Measurements from ENCODE around the gene VPS37B. TPM values are rescaled to one million over a fixed set of nuclear protein-coding genes. Genes with fewer than 3 reads are reported as not detected.
A peak's percentile ranks its signal among the peaks of the same experiment; 100 is the strongest.

Gene VPS37B
- polyA plus RNA-seq, 1 of the 3 experiments (the other 2 are of a cell fraction) = 41.1 TPM

DNA sequence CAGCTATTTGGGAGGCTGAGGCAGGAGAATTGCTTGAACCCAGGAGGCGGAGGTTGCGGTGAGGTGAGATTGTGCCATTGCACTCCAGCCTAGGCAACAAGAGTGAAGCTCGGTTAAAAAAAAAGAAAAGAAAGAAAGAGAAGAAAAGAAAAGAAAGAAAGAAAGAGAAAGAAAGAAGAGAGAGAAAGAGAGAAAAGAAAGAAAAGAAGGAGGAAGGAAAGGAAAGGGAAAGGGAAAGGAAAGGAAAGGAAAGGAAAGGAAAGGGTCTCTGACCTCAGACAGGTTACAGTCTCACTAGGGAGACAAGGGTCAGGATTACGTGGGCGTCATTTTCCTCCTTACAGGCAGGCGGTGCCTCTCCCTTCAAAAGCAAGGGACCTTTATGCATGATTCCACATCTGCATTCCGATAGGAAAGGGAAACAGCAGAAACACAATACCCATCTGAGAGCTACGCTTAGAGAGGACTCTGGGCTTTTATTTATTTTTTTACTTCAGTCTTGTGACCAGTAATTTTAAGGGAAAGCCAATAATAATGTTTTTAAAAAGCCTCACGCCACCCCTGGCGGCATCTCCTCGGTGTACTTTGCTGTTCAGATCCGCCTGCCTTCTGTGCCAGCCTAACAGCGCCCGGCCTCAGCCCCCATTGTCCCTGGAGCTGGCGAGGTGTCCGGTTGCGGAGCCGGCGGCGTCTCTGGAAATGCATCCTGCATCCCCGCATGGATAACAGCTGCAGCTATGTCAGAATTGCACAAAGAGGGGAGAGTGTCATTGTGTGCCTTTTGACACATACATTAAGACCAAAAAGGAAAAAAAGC is 61.6 kb downstream of the VPS37B start:
- no peaks in the 10 kb centered on the region for H4K20me1 ChIP-seq (ENCODE audit: insufficient read depth)
- ChIA-PET CTCF (interaction anchor here (0.7 to 4.9 kb wide), 9 partner anchors 10 to 202 kb away, joined by 3 to 24 read pairs (median 5); no protein-coding TSS in a partner anchor), POLR2A (no interaction called here)
- peak; percentile 83 for DNase-seq
- TF ChIP-seq, protein P1, sequence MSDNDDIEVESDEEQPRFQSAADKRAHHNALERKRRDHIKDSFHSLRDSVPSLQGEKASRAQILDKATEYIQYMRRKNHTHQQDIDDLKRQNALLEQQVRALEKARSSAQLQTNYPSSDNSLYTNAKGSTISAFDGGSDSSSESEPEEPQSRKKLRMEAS (IDR thresholded peaks at IDR 0.05; ENCODE audit: low read depth) = peak; percentile 69; the same call in 1 of the 2 replicates
- TF ChIP-seq FOXJ3 (CRISPR knock-in tag; IDR thresholded peaks at IDR 0.05) (no peak), RAD21 (IDR thresholded peaks at IDR 0.05; ENCODE audit: low read length) (peak; percentile 37), MXI1 (IDR thresholded peaks at IDR 0.05; ENCODE audit: low read depth, low read length) (peak; percentile 51)
- TF ChIP-seq, protein P2, sequence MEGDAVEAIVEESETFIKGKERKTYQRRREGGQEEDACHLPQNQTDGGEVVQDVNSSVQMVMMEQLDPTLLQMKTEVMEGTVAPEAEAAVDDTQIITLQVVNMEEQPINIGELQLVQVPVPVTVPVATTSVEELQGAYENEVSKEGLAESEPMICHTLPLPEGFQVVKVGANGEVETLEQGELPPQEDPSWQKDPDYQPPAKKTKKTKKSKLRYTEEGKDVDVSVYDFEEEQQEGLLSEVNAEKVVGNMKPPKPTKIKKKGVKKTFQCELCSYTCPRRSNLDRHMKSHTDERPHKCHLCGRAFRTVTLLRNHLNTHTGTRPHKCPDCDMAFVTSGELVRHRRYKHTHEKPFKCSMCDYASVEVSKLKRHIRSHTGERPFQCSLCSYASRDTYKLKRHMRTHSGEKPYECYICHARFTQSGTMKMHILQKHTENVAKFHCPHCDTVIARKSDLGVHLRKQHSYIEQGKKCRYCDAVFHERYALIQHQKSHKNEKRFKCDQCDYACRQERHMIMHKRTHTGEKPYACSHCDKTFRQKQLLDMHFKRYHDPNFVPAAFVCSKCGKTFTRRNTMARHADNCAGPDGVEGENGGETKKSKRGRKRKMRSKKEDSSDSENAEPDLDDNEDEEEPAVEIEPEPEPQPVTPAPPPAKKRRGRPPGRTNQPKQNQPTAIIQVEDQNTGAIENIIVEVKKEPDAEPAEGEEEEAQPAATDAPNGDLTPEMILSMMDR (IDR thresholded peaks at IDR 0.05) = peak; percentile 11; the same call in 1 of the 2 replicates
- TF ChIP-seq, protein P3, sequence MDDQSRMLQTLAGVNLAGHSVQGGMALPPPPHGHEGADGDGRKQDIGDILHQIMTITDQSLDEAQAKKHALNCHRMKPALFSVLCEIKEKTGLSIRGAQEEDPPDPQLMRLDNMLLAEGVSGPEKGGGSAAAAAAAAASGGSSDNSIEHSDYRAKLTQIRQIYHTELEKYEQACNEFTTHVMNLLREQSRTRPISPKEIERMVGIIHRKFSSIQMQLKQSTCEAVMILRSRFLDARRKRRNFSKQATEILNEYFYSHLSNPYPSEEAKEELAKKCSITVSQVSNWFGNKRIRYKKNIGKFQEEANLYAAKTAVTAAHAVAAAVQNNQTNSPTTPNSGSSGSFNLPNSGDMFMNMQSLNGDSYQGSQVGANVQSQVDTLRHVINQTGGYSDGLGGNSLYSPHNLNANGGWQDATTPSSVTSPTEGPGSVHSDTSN (IDR thresholded peaks at IDR 0.05) = no peak
- H3K9me2 ChIP-seq = no peaks in the 10 kb centered on the region
- H3K4me2 ChIP-seq = peak overlapping the region; percentile 85
- peak overlapping the region; percentile 43; the same call in 1 of the 2 replicates for H3K9ac ChIP-seq
- WGBS (ENCODE audit: low lambda C conversion rate) = 15% methylated on average over 21 of the region's 21 CpGs
- peaks cover 7 to 8% of the 10 kb centered on the region in 2 experiments; a peak in 2 of 4 replicates for H3K4me1 ChIP-seq (ENCODE audit: control insufficient read depth in 1 of 2, insufficient read depth in 2 of 2, low read depth in 1 of 2, low read length in 1 of 2)
- H3K27ac ChIP-seq (ENCODE audit: low read depth in 2 of 2, low read length in 1 of 2) = peak overlapping the region; percentile 55 to 89; a peak in 3 of 4 replicates
- peaks cover 22% of the 10 kb centered on the region for H3K79me2 ChIP-seq (ENCODE audit: insufficient read depth)
- H3K4me3 ChIP-seq (ENCODE audit: low read depth in 2 of 2, low read length in 1 of 2) = peak overlapping the region; percentile 68 to 72
- H3K9me3 ChIP-seq = no peaks in the 10 kb centered on the region
- H2AFZ ChIP-seq (ENCODE audit: low read depth) = peak overlapping the region; percentile 71
- H3F3A ChIP-seq (replicated peaks; ENCODE audit: insufficient read depth) = peaks cover 17% of the 10 kb centered on the region
- no peaks in the 10 kb centered on the region for H3K36me3 ChIP-seq (replicated peaks in 1 of 2; ENCODE audit: control insufficient read depth in 1 of 2, insufficient read depth in 2 of 2, low read length in 1 of 2)
- H3K27me3 ChIP-seq (ENCODE audit: insufficient read depth) = no peaks in the 10 kb centered on the region

DNA sequence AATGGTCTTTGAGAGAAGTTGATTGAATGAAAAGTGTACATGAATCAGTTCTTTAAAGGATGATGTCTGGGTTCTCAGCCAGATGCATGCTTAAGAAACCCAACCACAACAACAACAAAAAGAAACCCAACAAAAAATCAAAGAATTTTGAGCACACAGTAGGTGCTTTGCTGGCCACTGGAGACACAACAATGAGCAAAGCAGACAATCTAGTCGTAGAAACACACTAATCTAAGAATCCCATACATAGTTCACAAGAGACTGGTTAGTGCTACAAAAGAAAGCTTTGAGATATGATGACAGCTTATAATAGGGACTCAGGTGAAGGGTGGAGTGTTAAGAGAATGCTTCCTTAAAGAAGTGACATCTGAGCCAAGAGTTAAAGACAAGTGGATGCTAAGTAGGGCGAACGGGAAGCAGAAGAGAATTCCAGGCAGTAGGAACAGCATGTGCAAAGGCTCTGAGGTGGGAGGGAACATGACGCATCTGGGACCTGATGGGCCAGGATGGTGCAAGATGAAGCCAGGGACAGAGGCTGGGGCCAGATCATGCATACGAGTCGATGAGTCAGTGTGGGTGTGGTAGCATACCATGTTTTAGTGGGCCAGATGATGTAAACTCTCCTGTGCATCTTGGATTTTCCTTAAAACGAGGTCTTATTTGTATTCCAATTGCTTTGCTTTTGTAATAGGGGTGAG is 65.3 kb downstream of the VPS37B start:
- H3K4me2 ChIP-seq = no peak overlapping the region
- TF ChIP-seq, protein P4, sequence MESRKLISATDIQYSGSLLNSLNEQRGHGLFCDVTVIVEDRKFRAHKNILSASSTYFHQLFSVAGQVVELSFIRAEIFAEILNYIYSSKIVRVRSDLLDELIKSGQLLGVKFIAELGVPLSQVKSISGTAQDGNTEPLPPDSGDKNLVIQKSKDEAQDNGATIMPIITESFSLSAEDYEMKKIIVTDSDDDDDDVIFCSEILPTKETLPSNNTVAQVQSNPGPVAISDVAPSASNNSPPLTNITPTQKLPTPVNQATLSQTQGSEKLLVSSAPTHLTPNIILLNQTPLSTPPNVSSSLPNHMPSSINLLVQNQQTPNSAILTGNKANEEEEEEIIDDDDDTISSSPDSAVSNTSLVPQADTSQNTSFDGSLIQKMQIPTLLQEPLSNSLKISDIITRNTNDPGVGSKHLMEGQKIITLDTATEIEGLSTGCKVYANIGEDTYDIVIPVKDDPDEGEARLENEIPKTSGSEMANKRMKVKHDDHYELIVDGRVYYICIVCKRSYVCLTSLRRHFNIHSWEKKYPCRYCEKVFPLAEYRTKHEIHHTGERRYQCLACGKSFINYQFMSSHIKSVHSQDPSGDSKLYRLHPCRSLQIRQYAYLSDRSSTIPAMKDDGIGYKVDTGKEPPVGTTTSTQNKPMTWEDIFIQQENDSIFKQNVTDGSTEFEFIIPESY (IDR thresholded peaks at IDR 0.05; ENCODE audit: borderline replicate concordance, low read depth) = no peak
- no peak for TF ChIP-seq NFIC (IDR thresholded peaks at IDR 0.05; ENCODE audit: borderline replicate concordance)
- no peak for TF ChIP-seq EZH2phosphoT487 (IDR thresholded peaks at IDR 0.05; ENCODE audit: borderline replicate concordance, low read depth)
- TF ChIP-seq FOSL2 (IDR thresholded peaks at IDR 0.05; ENCODE audit: borderline replicate concordance, low read depth) = no peak
- no peak for TF ChIP-seq MEF2A (IDR thresholded peaks at IDR 0.05; ENCODE audit: borderline replicate concordance, low read depth)
- no peak for TF ChIP-seq GABPA (IDR thresholded peaks at IDR 0.05; ENCODE audit: low read depth)
- TF ChIP-seq, protein P3 (IDR thresholded peaks at IDR 0.05) = no peak
- TF ChIP-seq, protein P5, sequence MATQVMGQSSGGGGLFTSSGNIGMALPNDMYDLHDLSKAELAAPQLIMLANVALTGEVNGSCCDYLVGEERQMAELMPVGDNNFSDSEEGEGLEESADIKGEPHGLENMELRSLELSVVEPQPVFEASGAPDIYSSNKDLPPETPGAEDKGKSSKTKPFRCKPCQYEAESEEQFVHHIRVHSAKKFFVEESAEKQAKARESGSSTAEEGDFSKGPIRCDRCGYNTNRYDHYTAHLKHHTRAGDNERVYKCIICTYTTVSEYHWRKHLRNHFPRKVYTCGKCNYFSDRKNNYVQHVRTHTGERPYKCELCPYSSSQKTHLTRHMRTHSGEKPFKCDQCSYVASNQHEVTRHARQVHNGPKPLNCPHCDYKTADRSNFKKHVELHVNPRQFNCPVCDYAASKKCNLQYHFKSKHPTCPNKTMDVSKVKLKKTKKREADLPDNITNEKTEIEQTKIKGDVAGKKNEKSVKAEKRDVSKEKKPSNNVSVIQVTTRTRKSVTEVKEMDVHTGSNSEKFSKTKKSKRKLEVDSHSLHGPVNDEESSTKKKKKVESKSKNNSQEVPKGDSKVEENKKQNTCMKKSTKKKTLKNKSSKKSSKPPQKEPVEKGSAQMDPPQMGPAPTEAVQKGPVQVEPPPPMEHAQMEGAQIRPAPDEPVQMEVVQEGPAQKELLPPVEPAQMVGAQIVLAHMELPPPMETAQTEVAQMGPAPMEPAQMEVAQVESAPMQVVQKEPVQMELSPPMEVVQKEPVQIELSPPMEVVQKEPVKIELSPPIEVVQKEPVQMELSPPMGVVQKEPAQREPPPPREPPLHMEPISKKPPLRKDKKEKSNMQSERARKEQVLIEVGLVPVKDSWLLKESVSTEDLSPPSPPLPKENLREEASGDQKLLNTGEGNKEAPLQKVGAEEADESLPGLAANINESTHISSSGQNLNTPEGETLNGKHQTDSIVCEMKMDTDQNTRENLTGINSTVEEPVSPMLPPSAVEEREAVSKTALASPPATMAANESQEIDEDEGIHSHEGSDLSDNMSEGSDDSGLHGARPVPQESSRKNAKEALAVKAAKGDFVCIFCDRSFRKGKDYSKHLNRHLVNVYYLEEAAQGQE (IDR thresholded peaks at IDR 0.05; ENCODE audit: low read depth, low read length) = no peak

More for the DNA sequence above, 65.3 kb downstream of the VPS37B start:
- Histone ChIP-seq H3K9me2 (no peaks in the 10 kb centered on the region), H3K9ac (no peak overlapping the region), H3K27me3 (ENCODE audit: insufficient read depth) (no peaks in the 10 kb centered on the region), H3K9me3 (no peaks in the 10 kb centered on the region), H3K4me1 (ENCODE audit: control insufficient read depth in 1 of 2, insufficient read depth in 2 of 2, low read depth in 1 of 2, low read length in 1 of 2) (peaks cover 0 to 2% of the 10 kb centered on the region in 2 experiments; a peak in 1 of 4 replicates), H3K79me2 (ENCODE audit: insufficient read depth) (no peaks in the 10 kb centered on the region), H3K36me3 (replicated peaks in 1 of 2; ENCODE audit: control insufficient read depth in 1 of 2, insufficient read depth in 2 of 2, low read length in 1 of 2) (no peaks in the 10 kb centered on the region), H3K27ac (ENCODE audit: low read depth in 2 of 2, low read length in 1 of 2) (no peak overlapping the region), H4K20me1 (ENCODE audit: insufficient read depth) (no peaks in the 10 kb centered on the region), H2AFZ (ENCODE audit: low read depth) (no peak overlapping the region), H3F3A (replicated peaks; ENCODE audit: insufficient read depth) (peaks cover 13% of the 10 kb centered on the region), H3K4me3 (ENCODE audit: low read depth in 2 of 2, low read length in 1 of 2) (no peak overlapping the region)
- WGBS (ENCODE audit: low lambda C conversion rate) = 60% methylated on average over 7 of the region's 7 CpGs
- DNase-seq = no peak
- ChIA-PET CTCF (no interaction called here), POLR2A (no interaction called here)

All from SK-N-SH (cell line).